ENCODE results near the gene NDUFB3.

DNA sequence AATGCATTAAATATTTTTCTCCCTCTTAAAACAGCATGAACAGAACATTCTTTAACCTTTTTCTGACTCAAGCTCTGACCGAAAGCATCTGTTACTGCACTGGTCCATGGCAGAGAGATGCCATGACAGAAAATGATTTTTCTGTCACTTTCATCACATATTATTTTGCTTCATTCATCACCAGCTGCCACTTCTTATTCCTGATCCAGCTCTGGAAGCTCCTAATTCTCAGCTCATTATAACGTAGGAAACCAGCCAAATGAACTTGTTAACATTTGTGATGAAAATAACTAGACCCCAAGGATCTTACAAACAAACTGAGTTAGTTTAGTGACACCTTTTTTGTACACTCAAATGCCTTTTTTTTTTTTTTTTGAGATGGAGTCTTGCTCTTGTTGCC lies 36.5 kb downstream of the NDUFB3 start:
- TF ChIP-seq, protein P1, sequence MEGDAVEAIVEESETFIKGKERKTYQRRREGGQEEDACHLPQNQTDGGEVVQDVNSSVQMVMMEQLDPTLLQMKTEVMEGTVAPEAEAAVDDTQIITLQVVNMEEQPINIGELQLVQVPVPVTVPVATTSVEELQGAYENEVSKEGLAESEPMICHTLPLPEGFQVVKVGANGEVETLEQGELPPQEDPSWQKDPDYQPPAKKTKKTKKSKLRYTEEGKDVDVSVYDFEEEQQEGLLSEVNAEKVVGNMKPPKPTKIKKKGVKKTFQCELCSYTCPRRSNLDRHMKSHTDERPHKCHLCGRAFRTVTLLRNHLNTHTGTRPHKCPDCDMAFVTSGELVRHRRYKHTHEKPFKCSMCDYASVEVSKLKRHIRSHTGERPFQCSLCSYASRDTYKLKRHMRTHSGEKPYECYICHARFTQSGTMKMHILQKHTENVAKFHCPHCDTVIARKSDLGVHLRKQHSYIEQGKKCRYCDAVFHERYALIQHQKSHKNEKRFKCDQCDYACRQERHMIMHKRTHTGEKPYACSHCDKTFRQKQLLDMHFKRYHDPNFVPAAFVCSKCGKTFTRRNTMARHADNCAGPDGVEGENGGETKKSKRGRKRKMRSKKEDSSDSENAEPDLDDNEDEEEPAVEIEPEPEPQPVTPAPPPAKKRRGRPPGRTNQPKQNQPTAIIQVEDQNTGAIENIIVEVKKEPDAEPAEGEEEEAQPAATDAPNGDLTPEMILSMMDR (IDR thresholded peaks at IDR 0.05): no peak
- TF ChIP-seq POLR2AphosphoS5 (IDR thresholded peaks at IDR 0.05) (no peak), POLR2A (IDR thresholded peaks at IDR 0.05) (no peak)
